Kidney tubule cell (primary cell): ENCODE results near the gene BTBD7.

Source experiments
- DNase-seq: peaks from one replicate; pipeline ENCODE4 v3.0.0-alpha.2; 2018; ENCODE audit warnings: low spot score

BTBD7 gene

DNA sequence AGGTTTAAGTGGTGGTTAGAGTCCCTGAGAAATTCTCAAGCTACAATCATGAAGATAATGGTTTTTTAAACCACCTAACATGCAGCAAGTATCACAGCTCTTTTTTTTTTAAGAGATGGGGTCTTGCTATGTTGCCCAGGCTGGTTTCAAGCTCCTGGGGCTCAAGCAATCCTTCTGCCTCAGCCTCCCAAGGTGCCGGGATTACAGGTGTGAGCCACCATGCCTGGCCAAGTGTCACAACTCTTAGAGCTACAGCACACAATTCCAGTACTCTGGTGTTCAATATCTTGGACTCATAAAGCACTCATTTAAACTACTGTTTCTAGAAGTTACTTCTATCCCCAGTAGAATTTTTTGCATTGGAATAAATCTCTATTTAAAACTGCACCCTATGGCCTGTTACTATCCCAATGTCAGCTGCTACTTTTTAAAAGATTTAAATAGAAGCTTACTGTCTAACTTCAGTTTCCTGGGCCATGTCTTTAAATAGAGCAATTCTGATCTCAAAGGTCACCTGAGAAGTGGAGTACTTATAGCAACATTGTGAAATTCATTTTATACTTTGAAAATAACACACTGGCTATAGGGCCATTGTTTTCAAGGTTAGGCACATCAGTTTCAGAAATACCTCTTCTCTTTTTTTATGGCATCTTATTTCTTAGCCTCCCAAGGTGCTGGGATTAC is 137.4 kb downstream of the BTBD7 start:
- no peak for DNase-seq
